Measurements from ENCODE around the gene SP5. TPM values are rescaled to one million over a fixed set of nuclear protein-coding genes. Genes with fewer than 3 reads are reported as not detected.

Gene SP5
- total and polyA plus RNA-seq, 2 experiments from 2014 or later: not detected

DNA sequence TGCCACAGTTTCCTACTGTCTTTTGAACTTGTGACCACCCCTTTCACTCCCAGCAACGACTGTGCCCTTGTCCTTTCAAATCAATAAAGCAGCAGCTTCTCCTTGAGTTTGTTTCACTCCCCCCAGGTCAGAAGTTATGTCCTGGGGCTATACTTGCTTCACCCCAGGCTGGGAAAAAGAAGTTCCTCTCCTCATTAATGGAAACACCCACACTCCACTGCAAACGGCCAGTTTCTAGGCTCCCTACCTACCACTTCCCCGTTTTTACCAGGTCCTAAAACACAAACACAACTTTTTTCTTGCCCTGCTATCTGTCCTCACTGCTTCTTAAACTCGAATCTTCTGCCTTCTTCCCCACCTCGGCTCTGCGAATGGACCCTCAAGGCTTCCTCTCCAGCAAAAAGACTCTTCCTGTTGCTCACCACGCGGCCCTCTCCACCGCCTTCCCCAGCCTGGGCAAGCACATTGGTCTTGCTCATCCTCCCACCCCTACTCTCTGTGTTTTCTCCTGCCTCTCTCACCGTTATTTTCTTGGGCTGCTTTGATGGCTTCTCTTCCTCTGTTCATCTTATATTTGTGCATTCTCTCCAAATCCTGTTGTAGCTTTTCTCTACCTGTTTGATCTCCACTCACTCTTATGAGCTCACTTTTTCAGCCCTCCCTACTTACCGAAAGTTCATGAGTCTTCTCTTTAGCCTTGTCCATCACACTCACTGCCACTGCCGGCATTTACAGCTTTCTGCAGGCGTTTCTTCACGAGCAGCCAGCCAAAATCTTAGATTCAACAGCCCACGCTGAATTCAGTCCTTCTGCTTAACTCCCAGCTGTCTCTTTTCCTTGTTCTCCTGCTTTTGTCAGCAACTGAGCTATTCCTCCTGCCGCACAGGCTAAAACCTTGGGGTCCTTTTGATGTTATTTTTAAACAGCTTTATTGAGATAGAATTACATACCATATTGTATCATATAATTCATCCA is 7.0 kb upstream of the SP5 start:
- H3F3A ChIP-seq (ENCODE audit: insufficient read depth): no peaks in the 10 kb centered on the region
- H3K9me3 ChIP-seq (ENCODE audit: low read depth): no peaks in the 10 kb centered on the region
- peaks cover 42% of the 10 kb centered on the region for H3K27me3 ChIP-seq (replicated peaks; ENCODE audit: insufficient read depth)
- TF ChIP-seq EZH2phosphoT487 (IDR thresholded peaks at IDR 0.05; ENCODE audit: insufficient read depth, low read depth) (no peak), EZH2 (IDR thresholded peaks at IDR 0.05; ENCODE audit: insufficient read depth, poor library complexity, severe bottlenecking) (no peak)
- in situ Hi-C loops (cut with MboI): no loop called here
- WGBS, 2 experiments (ENCODE audit: low coverage in 1 of 2, low lambda C conversion rate in 2 of 2, missing lambda C conversion rate in 2 of 2): 2 to 3% methylated on average over 16 of the region's 16 CpGs
- H3K27ac ChIP-seq: no peak overlapping the region
- H4K20me1 ChIP-seq (ENCODE audit: insufficient read depth): no peaks in the 10 kb centered on the region
- no peak overlapping the region for H3K9ac ChIP-seq
- H2AFZ ChIP-seq: 0 out of 2 replicates have a peak overlapping the region, but pooled peaks have one; percentile 38
- H3K4me1 ChIP-seq (ENCODE audit: insufficient read depth): no peaks in the 10 kb centered on the region
- no peaks in the 10 kb centered on the region for H3K9me2 ChIP-seq (ENCODE audit: insufficient read depth)
- no peaks in the 10 kb centered on the region for H3K36me3 ChIP-seq (ENCODE audit: low read depth)
- no peak overlapping the region for H3K4me2 ChIP-seq (ENCODE audit: unreplicated experiment)
- no peaks in the 10 kb centered on the region for H3K79me2 ChIP-seq (ENCODE audit: insufficient read depth)
- H3K4me3 ChIP-seq: no peak overlapping the region
- peak; percentile 10 for DNase-seq

DNA sequence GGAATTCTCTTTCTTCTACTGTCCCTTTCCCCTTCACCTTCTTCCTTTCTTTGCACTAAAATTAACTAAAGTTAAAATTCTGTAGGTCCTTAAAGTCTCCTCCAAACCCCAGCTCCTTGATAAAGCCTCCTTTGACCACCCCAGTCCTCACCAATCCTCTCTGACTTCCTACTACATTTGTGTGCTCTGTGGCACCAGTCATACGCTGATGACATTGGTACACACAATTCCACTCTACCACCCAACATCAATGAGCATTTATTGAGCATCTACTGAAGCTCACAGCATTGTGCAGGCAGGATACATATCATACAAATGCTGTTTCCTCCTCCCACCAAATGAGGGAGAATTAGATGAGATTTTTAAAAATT is 4.5 kb upstream of the SP5 start:
- 79 to 85% methylated on average over 1 of the region's 1 CpG for WGBS, 2 experiments (ENCODE audit: low coverage in 1 of 2, low lambda C conversion rate in 2 of 2, missing lambda C conversion rate in 2 of 2)
- DNase-seq: no peak
- H3K4me1 ChIP-seq (ENCODE audit: insufficient read depth): no peaks in the 10 kb centered on the region
- no peak overlapping the region for H2AFZ ChIP-seq
- no peaks in the 10 kb centered on the region for H4K20me1 ChIP-seq (ENCODE audit: insufficient read depth)
- H3K9ac ChIP-seq: no peak overlapping the region
- H3K27ac ChIP-seq: no peak overlapping the region
- TF ChIP-seq EZH2 (IDR thresholded peaks at IDR 0.05; ENCODE audit: insufficient read depth, poor library complexity, severe bottlenecking): no peak
- TF ChIP-seq EZH2phosphoT487 (IDR thresholded peaks at IDR 0.05; ENCODE audit: insufficient read depth, low read depth): no peak
- H3K9me3 ChIP-seq (ENCODE audit: low read depth): no peaks in the 10 kb centered on the region
- in situ Hi-C loops (cut with MboI): no loop called here
- H3F3A ChIP-seq (ENCODE audit: insufficient read depth): no peaks in the 10 kb centered on the region
- peaks cover 59% of the 10 kb centered on the region for H3K27me3 ChIP-seq (replicated peaks; ENCODE audit: insufficient read depth)
- no peak overlapping the region for H3K4me2 ChIP-seq (ENCODE audit: unreplicated experiment)
- H3K9me2 ChIP-seq (ENCODE audit: insufficient read depth): no peaks in the 10 kb centered on the region
- H3K4me3 ChIP-seq: no peak overlapping the region
- no peaks in the 10 kb centered on the region for H3K79me2 ChIP-seq (ENCODE audit: insufficient read depth)
- no peaks in the 10 kb centered on the region for H3K36me3 ChIP-seq (ENCODE audit: low read depth)

DNA sequence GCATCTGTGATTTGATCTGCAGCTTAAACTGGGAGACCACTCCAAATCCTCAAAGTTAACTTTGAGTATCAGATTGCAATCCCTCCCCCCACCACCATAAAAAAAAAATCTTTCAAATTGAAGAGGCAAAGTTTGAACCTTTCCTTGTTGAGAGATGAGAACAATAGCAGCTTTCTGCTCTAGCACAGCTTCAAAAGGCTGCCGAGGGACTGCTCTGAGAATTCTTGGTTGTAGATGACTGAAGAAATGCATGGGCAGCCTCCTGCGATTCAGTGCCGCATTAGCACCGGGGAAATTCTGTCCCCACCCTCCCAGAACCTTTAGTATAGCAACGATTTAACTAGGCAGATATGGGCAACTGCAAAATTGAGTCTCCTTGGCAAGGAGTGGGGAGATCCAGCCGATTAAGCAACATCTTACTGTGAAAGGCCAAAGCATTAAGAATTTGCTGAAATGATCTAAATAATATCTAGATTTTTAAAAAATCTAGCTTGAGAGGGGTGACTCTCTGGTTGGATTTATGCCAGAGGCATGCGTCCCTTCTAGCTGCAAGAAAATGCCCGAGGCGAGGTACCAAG is 3.9 kb upstream of the SP5 start:
- WGBS, 2 experiments (ENCODE audit: low coverage in 1 of 2, low lambda C conversion rate in 2 of 2, missing lambda C conversion rate in 2 of 2): 10 to 19% methylated on average over 9 of the region's 9 CpGs
- in situ Hi-C loops (cut with MboI): no loop called here

DNA sequence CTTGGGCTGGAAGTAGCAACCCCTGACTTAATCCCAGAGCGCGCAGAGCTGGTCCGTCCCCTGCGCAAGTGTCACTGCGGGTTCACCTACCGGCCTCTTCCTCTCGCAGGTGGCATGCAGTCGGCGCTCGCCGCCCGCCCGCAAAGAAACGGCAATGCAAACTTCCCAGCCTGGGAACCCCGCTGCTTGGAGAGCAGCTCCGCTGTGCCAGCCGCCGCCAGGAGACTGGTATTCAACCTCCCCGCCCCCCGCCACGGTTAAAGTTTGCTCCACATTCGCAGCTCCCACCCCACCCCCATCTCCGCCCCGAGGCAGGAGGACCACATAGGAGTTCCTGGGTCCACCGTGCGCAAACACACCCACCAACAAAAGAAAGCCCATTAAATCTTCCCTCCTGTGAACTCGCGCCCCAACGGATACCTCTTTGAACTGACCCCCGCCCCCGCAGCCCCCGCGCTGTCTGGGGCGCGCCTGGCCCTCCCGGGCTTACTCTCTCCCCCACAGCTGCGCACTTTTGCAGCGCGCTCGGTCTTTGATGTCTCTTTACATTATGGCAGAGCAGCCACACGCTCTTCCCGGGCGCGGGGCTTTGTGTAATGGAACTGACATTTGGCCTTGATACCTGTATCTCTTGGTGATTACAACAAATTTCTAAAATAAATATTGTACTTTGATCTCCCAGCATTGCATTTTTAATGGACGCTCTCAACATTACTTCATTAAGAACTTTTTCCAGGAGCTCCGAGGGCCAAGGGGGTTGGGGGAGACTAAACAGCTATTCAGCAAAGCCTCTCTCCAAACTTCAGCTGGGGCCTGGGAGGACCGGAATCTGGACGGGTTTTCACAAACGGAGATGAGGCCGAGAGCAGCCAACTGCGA is 3.1 kb upstream of the SP5 start:
- WGBS, 2 experiments (ENCODE audit: low coverage in 1 of 2, low lambda C conversion rate in 2 of 2, missing lambda C conversion rate in 2 of 2): 29 to 35% methylated on average over 43 to 51 of the region's 51 CpGs
- H3K27ac ChIP-seq: no peak overlapping the region
- DNase-seq: no peak
- H3K27me3 ChIP-seq (replicated peaks; ENCODE audit: insufficient read depth): peaks cover 72% of the 10 kb centered on the region
- H3K36me3 ChIP-seq (ENCODE audit: low read depth): no peaks in the 10 kb centered on the region
- TF ChIP-seq EZH2phosphoT487 (IDR thresholded peaks at IDR 0.05; ENCODE audit: insufficient read depth, low read depth) (no peak), EZH2 (IDR thresholded peaks at IDR 0.05; ENCODE audit: insufficient read depth, poor library complexity, severe bottlenecking) (no peak)
- no peaks in the 10 kb centered on the region for H3K9me2 ChIP-seq (ENCODE audit: insufficient read depth)
- in situ Hi-C loops (cut with MboI): no loop called here
- H3K4me2 ChIP-seq (ENCODE audit: unreplicated experiment): no peak overlapping the region
- no peaks in the 10 kb centered on the region for H4K20me1 ChIP-seq (ENCODE audit: insufficient read depth)
- no peaks in the 10 kb centered on the region for H3K4me1 ChIP-seq (ENCODE audit: insufficient read depth)
- H3K79me2 ChIP-seq (ENCODE audit: insufficient read depth): no peaks in the 10 kb centered on the region
- no peaks in the 10 kb centered on the region for H3K9me3 ChIP-seq (ENCODE audit: low read depth)
- no peak overlapping the region for H3K4me3 ChIP-seq
- no peak overlapping the region for H3K9ac ChIP-seq
- no peaks in the 10 kb centered on the region for H3F3A ChIP-seq (ENCODE audit: insufficient read depth)
- no peak overlapping the region for H2AFZ ChIP-seq

More for the DNA sequence above, 3.9 kb upstream of the SP5 start:
- no peak overlapping the region for H3K9ac ChIP-seq
- DNase-seq: no peak
- H3K79me2 ChIP-seq (ENCODE audit: insufficient read depth): no peaks in the 10 kb centered on the region
- H3K4me3 ChIP-seq: no peak overlapping the region
- H3K4me1 ChIP-seq (ENCODE audit: insufficient read depth): no peaks in the 10 kb centered on the region
- H3K4me2 ChIP-seq (ENCODE audit: unreplicated experiment): no peak overlapping the region
- no peak overlapping the region for H2AFZ ChIP-seq
- H3K27me3 ChIP-seq (replicated peaks; ENCODE audit: insufficient read depth): peaks cover 66% of the 10 kb centered on the region
- H3K9me2 ChIP-seq (ENCODE audit: insufficient read depth): no peaks in the 10 kb centered on the region
- no peaks in the 10 kb centered on the region for H3F3A ChIP-seq (ENCODE audit: insufficient read depth)
- no peaks in the 10 kb centered on the region for H4K20me1 ChIP-seq (ENCODE audit: insufficient read depth)
- no peak overlapping the region for H3K27ac ChIP-seq
- TF ChIP-seq EZH2 (IDR thresholded peaks at IDR 0.05; ENCODE audit: insufficient read depth, poor library complexity, severe bottlenecking) (no peak), EZH2phosphoT487 (IDR thresholded peaks at IDR 0.05; ENCODE audit: insufficient read depth, low read depth) (no peak)
- no peaks in the 10 kb centered on the region for H3K9me3 ChIP-seq (ENCODE audit: low read depth)
- H3K36me3 ChIP-seq (ENCODE audit: low read depth): no peaks in the 10 kb centered on the region

All from GM23248 (cell line).